Gastroesophageal sphincter (tissue), 4 donors: ENCODE data around the gene ZNF587B. TPM values are rescaled to one million over a fixed set of nuclear protein-coding genes. Genes with fewer than 3 reads are reported as not detected.
A peak's percentile ranks its signal among the peaks of the same experiment; 100 is the strongest.
"Not testable (repeated sequence)": the region's sequence is repeated elsewhere in the genome, so short reads cannot be mapped to it uniquely, and the experiment has no call there.

ENCODE experiments used
- ATAC-seq: fragments of 150-250 bp; one replicate; pipeline ENCODE4 v1.9.1; 2016; ENCODE audit warnings: mild to moderate bottlenecking, moderate library complexity
- H3K27ac ChIP-seq, 4 donors: fragments of 200-600 bp; sonication (generic) in 3 of 4; 1 replicate in 3 of 4; 2 replicates in 1 of 4; pipeline ENCODE4 v1.5.1; 2016 to 2019
- H3K27me3 ChIP-seq: fragments of 200-600 bp; sonication (generic); one replicate; pipeline ENCODE4 v1.5.1; 2019
- H3K36me3 ChIP-seq, 2 donors: fragments of 200-600 bp; sonication (generic); one replicate each; pipeline ENCODE4 v1.5.1; 2019; ENCODE audit warnings: control low read depth in 1 of 2
- H3K4me1 ChIP-seq, 3 donors: fragments of 200-600 bp; sonication (generic); 1 replicate in 2 of 3; 2 replicates in 1 of 3; pipeline ENCODE4 v1.5.1; 2016 to 2019; ENCODE audit warnings: control low read depth in 2 of 3
- H3K4me3 ChIP-seq, 2 donors: fragments of 200-600 bp; sonication (generic); one replicate each; pipeline ENCODE4 v1.5.1; 2019; ENCODE audit warnings: mild to moderate bottlenecking in 1 of 2, moderate library complexity in 1 of 2
- H3K9me3 ChIP-seq, 3 donors: fragments of 200-600 bp; sonication (generic); one replicate each; pipeline ENCODE4 v1.5.1; 2017 to 2019; ENCODE audit warnings: control low read depth in 2 of 3
- CTCF ChIP-seq, 4 experiments: fragments of 200-600 bp in 2 of 4; fragments of 450-650 bp in 2 of 4; sonication (generic) in 1 of 4; IDR thresholded peaks; one replicate each; pipeline ENCODE4 v1.5.1; 2017 to 2019; ENCODE audit warnings: antibody characterized with exemption in 4 of 4, mild to moderate bottlenecking in 2 of 4, moderate library complexity in 2 of 4
- EP300 ChIP-seq: sonication (generic); formaldehyde crosslinking; IDR thresholded peaks from one replicate; pipeline ENCODE4 v1.6.1; 2017; ENCODE audit warnings: antibody characterized with exemption, mild to moderate bottlenecking
- POLR2A ChIP-seq, 2 donors: fragments of 450-650 bp; IDR thresholded peaks; one replicate each; pipeline ENCODE4 v1.6.1; 2017; ENCODE audit warnings: antibody characterized with exemption in 2 of 2, mild to moderate bottlenecking in 2 of 2, moderate library complexity in 1 of 2
- POLR2AphosphoS5 ChIP-seq: sonication (generic); formaldehyde crosslinking; IDR thresholded peaks from one replicate; pipeline ENCODE4 v1.6.1; 2017; ENCODE audit warnings: antibody characterized with exemption
- WGBS, 2 donors: methylation state at CpG; one replicate each; pipeline ENCODE4 v1.1.5; 2018; ENCODE audit warnings: low coverage in 1 of 2; 5-methylcytosine and 5-hydroxymethylcytosine counted together
- total RNA-seq, 4 donors: library from RNA; depleted of rRNA; stranded (reverse); fragments of >200 nt; gene quantifications; one replicate each; pipeline ENCODE4 v1.1.0, GENCODE V29; 2016

ZNF587B gene
- total RNA-seq: 10 to 100 TPM in 2 of 4 donors, 1 to 10 TPM in 2; 7.6 to 14.5 (median 10.7) TPM

GRCh38 chr19:57830071-57830602 is at the start of gene ZNF587B:
ZNF587B (plus strand) TSS chr19:57830299; CDS start chr19:57830529, 230 bp downstream.
- Histone ChIP-seq H3K9me3 (no peaks in the 10 kb centered on the region), H3K27ac (peak within 1 kb of the TSS in 3 of 4 donors; percentile 57 to 70 (median 64)), H3K4me1 (peaks cover 0 to 14% (median 0%) of the 10 kb centered on the region in 3 donors), H3K4me3 (peak within 1 kb of the TSS; percentile 46 to 55), H3K36me3 (peaks cover 0 to 6% of the 10 kb centered on the region in 2 donors), H3K27me3 (no peaks in the 10 kb centered on the region)
- peak; percentile 85 for ATAC-seq
- TF ChIP-seq CTCF (IDR thresholded peaks at IDR 0.05) (peak in 3 of 4 experiments; percentile 39 to 52 (median 48)), EP300 (no peak)
- 0 to 22% methylated on average over 4 to 7 of the region's 22 CpGs for WGBS, 2 donors

GRCh38 chr19:57786286-57786685 is 43.8 kb upstream of the ZNF587B start:
- Histone ChIP-seq H3K36me3 (peaks cover 0 to 80% of the 10 kb centered on the region in 2 donors), H3K4me1 (no peaks in the 10 kb centered on the region), H3K9me3 (peaks cover 0 to 90% (median 4%) of the 10 kb centered on the region in 3 donors), H3K4me3 (no peak overlapping the region), H3K27ac (no peak overlapping the region), H3K27me3 (no peaks in the 10 kb centered on the region)
- 92% methylated on average over 2 of the region's 38 CpGs; no CpG with 5 or more reads in 1 of the 2 donors for WGBS, 2 donors
- TF ChIP-seq EP300 (no peak), POLR2A (IDR thresholded peaks at IDR 0.05) (no peak), CTCF (IDR thresholded peaks at IDR 0.05) (no peak)
- no peak for ATAC-seq

DNA sequence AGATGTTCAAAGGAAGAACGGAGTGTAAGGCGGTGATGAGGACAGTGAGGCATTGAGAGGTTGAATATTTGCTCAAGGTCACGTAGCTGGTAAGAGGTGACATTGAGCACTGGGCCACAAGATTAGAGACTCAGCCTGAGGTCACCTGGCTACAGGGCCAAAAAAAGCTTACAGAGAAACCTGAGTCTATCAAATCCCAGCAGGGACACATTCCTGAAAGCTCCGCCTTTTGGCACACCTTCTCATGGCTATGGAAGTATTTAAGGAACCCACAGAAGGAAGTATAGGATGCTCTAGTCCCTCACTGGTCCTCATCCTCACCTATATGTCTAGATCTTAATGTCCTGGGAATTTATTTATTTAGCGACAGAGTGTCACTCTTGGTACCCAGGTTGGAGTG is 43.2 kb upstream of the ZNF587B start:
- Histone ChIP-seq H3K4me3 (no peak overlapping the region), H3K27me3 (no peaks in the 10 kb centered on the region), H3K4me1 (no peaks in the 10 kb centered on the region), H3K9me3 (peaks cover 0 to 84% (median 4%) of the 10 kb centered on the region in 3 donors), H3K27ac (no peak overlapping the region), H3K36me3 (peaks cover 0 to 79% of the 10 kb centered on the region in 2 donors)
- ATAC-seq: no peak
- 96 to 100% methylated on average over 4 to 5 of the region's 5 CpGs for WGBS, 2 donors
- no peak for TF ChIP-seq POLR2A (IDR thresholded peaks at IDR 0.05)
- no peak for TF ChIP-seq CTCF (IDR thresholded peaks at IDR 0.05)
- no peak for TF ChIP-seq POLR2AphosphoS5
- no peak for TF ChIP-seq EP300

DNA sequence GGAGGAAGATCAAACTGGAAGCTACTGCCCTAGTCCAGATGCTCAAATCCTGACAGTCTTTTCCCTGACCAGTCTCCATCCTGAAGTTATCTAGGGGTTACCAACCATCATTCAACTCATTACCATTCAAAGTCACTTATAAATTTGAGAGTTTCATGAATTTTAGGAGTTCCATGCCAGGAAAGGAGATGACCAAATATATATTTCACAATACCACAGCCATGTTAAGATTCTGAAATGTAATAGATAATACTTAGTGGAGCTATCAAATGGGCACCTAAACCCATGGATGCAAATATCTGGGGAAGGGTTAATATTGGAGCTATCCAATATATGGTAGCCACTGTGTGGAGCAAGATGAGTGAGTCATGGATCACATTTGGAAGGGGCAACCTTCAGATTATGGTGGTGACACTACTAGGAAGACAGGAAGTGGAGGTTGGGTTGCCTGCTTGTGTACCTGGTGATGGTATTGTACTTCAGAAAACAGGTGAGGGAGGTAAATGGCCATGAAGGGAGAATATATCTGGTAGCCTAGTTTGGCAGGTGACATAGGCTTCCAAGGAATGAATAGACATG is 41.9 kb upstream of the ZNF587B start:
- Histone ChIP-seq H3K4me1 (no peaks in the 10 kb centered on the region), H3K36me3 (peaks cover 0 to 79% of the 10 kb centered on the region in 2 donors), H3K27ac (no peak overlapping the region), H3K4me3 (no peak overlapping the region), H3K9me3 (peaks cover 0 to 72% (median 4%) of the 10 kb centered on the region in 3 donors), H3K27me3 (no peaks in the 10 kb centered on the region)
- TF ChIP-seq POLR2A (IDR thresholded peaks at IDR 0.05) (no peak), POLR2AphosphoS5 (no peak), EP300 (no peak), CTCF (IDR thresholded peaks at IDR 0.05) (no peak)
- ATAC-seq: no peak

- no peak overlapping the region for H3K27ac ChIP-seq
- no peak overlapping the region for H3K4me3 ChIP-seq
- H3K27me3 ChIP-seq: no peaks in the 10 kb centered on the region
- no peaks in the 10 kb centered on the region for H3K4me1 ChIP-seq
- WGBS, 2 donors: 80 to 95% methylated on average over 2 to 4 of the region's 4 CpGs
- H3K36me3 ChIP-seq: peaks cover 0 to 84% of the 10 kb centered on the region in 2 donors
- H3K9me3 ChIP-seq: peaks cover 0 to 65% (median 4%) of the 10 kb centered on the region in 3 donors
- no peak for ATAC-seq
- no peak for TF ChIP-seq CTCF (IDR thresholded peaks at IDR 0.05)
- TF ChIP-seq POLR2A (IDR thresholded peaks at IDR 0.05): no peak
- no peak for TF ChIP-seq POLR2AphosphoS5
These were observed 40.8 kb upstream of the ZNF587B start for GRCh38 chr19:57789288-57789687.

DNA sequence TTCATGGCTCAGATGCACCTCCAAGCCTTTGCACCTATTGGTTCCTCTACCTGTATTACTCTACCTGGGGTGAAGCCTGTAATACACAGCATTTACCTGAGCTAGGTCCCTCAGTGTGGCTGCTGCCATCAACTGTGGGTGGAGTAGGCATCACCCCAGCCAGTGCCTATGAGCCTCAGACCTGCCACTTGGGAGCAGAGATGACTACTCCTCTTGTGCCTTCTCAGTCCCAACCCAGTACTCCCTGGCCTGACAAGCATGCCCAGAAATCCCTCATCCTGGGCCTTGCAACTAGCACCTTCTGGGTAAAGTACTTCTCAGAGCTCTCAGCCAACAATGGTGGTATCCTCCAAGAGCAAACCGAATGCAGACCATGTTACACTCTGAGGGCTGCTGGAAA is 33.5 kb upstream of the ZNF587B start:
- Histone ChIP-seq H3K4me1 (peaks cover 0 to 24% (median 3%) of the 10 kb centered on the region in 3 donors), H3K36me3 (peaks cover 0 to 49% of the 10 kb centered on the region in 2 donors)
- not testable (repeated sequence) for H3K27me3 ChIP-seq, H3K27ac ChIP-seq, H3K9me3 ChIP-seq, ATAC-seq, H3K4me3 ChIP-seq
- WGBS, 2 donors: 86% methylated on average over 1 of the region's 1 CpG; no CpG with 5 or more reads in 1 of the 2 donors
